ENCODE measurements around the gene SCUBE2.

The SCUBE2 gene

DNA sequence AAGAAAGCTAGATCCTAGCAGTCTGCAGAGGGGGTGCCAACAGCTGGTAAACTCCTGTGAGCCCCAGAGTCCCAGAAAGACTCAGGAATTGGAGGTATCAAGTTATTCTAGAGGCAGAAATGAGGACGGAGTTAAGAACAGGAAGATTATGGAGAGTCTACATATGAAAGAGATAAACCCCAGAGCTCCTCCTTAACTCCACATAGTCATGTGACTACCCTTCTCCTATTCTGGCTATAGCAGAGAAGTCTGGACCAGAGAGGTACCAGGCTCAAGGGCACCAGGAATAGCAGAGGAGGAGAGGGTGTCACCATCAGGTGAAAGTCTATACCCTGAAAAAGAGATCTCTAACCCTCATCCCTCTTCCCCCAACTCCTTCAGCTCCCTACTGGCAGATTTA, 29.6 kb downstream of the SCUBE2 start:
- Histone ChIP-seq H2BK12ac (ENCODE audit: low read length in 2 of 2) (no peak overlapping the region), H2BK120ac (ENCODE audit: low read depth, low read length) (no peak overlapping the region), H2AFZ (ENCODE audit: low read depth, low read length) (no peak overlapping the region), H4K8ac (ENCODE audit: low read length) (no peak overlapping the region), H3K4me2 (ENCODE audit: low read length, poor library complexity, severe bottlenecking) (no peak overlapping the region), H2BK5ac (ENCODE audit: low read depth, low read length, poor library complexity, severe bottlenecking) (no peak overlapping the region), H2BK15ac (ENCODE audit: low read depth, poor library complexity, severe bottlenecking) (no peak overlapping the region), H3K27ac (ENCODE audit: low read length, poor library complexity, severe bottlenecking) (no peak overlapping the region), H4K91ac (ENCODE audit: low read length) (no peak overlapping the region), H3K4me1 (ENCODE audit: control insufficient read depth, insufficient read depth, low read depth, low read length) (peaks cover 8% of the 10 kb centered on the region), H3K27me3 (ENCODE audit: control insufficient read depth in 1 of 2, insufficient read depth in 1 of 2, low read length in 2 of 2) (no peaks in the 10 kb centered on the region), H3K79me1 (replicated peaks; ENCODE audit: low read length, poor library complexity, severe bottlenecking) (no peaks in the 10 kb centered on the region), H3K36me3 (ENCODE audit: control insufficient read depth in 1 of 2, insufficient read depth in 2 of 2, low read depth in 1 of 2, low read length in 2 of 2) (peaks cover 0 to 6% of the 10 kb centered on the region in 2 experiments), H3K23ac (ENCODE audit: low read length in 2 of 2) (no peak overlapping the region), H3K14ac (ENCODE audit: low read length in 2 of 2) (no peak overlapping the region), H2AK5ac (ENCODE audit: low read length, severe bottlenecking) (no peak overlapping the region), H3K4me3 (ENCODE audit: insufficient read depth in 1 of 2, low read depth in 1 of 2, low read length in 2 of 2) (no peak overlapping the region), H3K4ac (ENCODE audit: low read depth in 1 of 2, low read length in 2 of 2) (no peak overlapping the region), H3K9me3 (ENCODE audit: control insufficient read depth, low read length) (no peaks in the 10 kb centered on the region), H3K18ac (ENCODE audit: low read depth in 1 of 2, low read length in 2 of 2) (no peak overlapping the region), H3K9ac (ENCODE audit: low read length) (no peak overlapping the region)
- DNase-seq: no peak
- no CpG with 5 or more reads among the region's 1 CpG for WGBS

GRCh38 chr11:9060700-9061111, 30.7 kb downstream of the SCUBE2 start:
- Histone ChIP-seq H2BK15ac (ENCODE audit: low read depth, poor library complexity, severe bottlenecking) (no peak overlapping the region), H3K27ac (ENCODE audit: low read length, poor library complexity, severe bottlenecking) (no peak overlapping the region), H2BK12ac (ENCODE audit: low read length in 2 of 2) (no peak overlapping the region), H4K91ac (ENCODE audit: low read length) (no peak overlapping the region), H3K23ac (ENCODE audit: low read length in 2 of 2) (no peak overlapping the region), H3K4me1 (ENCODE audit: control insufficient read depth, insufficient read depth, low read depth, low read length) (peaks cover 2% of the 10 kb centered on the region), H3K36me3 (ENCODE audit: control insufficient read depth in 1 of 2, insufficient read depth in 2 of 2, low read depth in 1 of 2, low read length in 2 of 2) (peaks cover 0 to 6% of the 10 kb centered on the region in 2 experiments), H3K79me1 (replicated peaks; ENCODE audit: low read length, poor library complexity, severe bottlenecking) (no peaks in the 10 kb centered on the region), H2BK120ac (ENCODE audit: low read depth, low read length) (no peak overlapping the region), H2AK5ac (ENCODE audit: low read length, severe bottlenecking) (no peak overlapping the region), H3K4ac (ENCODE audit: low read depth in 1 of 2, low read length in 2 of 2) (no peak overlapping the region), H4K8ac (ENCODE audit: low read length) (no peak overlapping the region), H3K14ac (ENCODE audit: low read length in 2 of 2) (no peak overlapping the region), H2BK5ac (ENCODE audit: low read depth, low read length, poor library complexity, severe bottlenecking) (no peak overlapping the region), H3K27me3 (ENCODE audit: control insufficient read depth in 1 of 2, insufficient read depth in 1 of 2, low read length in 2 of 2) (no peaks in the 10 kb centered on the region), H3K4me2 (ENCODE audit: low read length, poor library complexity, severe bottlenecking) (no peak overlapping the region), H3K9me3 (ENCODE audit: control insufficient read depth, low read length) (no peaks in the 10 kb centered on the region), H3K18ac (ENCODE audit: low read depth in 1 of 2, low read length in 2 of 2) (no peak overlapping the region), H2AFZ (ENCODE audit: low read depth, low read length) (no peak overlapping the region), H3K9ac (ENCODE audit: low read length) (no peak overlapping the region), H3K4me3 (ENCODE audit: insufficient read depth in 1 of 2, low read depth in 1 of 2, low read length in 2 of 2) (no peak overlapping the region)
- 94% methylated on average over 3 of the region's 4 CpGs for WGBS
- DNase-seq: no peak

DNA sequence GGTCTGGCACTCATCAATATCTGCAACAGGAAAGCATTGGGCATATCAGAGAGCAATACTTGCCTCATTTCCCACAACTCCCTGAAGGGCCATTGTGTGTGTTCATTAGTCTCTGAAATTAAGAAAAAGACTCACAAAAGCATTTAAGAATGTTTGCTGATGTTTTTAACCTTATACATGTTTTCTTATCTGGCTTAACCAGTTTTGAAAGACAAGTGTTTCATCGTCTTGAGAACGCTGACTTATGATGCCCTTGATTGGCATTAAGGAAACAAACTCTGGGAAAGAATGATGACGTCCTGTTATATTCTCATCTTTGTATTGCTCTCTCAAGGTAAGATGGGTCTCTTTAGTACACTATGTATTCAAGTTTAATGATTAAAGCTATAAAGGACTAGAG, 32.0 kb downstream of the SCUBE2 start:
- Histone ChIP-seq H3K18ac (ENCODE audit: low read depth in 1 of 2, low read length in 2 of 2) (no peak overlapping the region), H4K8ac (ENCODE audit: low read length) (no peak overlapping the region), H3K27ac (ENCODE audit: low read length, poor library complexity, severe bottlenecking) (no peak overlapping the region), H2BK120ac (ENCODE audit: low read depth, low read length) (no peak overlapping the region), H3K9ac (ENCODE audit: low read length) (no peak overlapping the region), H3K4me2 (ENCODE audit: low read length, poor library complexity, severe bottlenecking) (no peak overlapping the region), H3K4ac (ENCODE audit: low read depth in 1 of 2, low read length in 2 of 2) (no peak overlapping the region), H2BK15ac (ENCODE audit: low read depth, poor library complexity, severe bottlenecking) (no peak overlapping the region), H2AFZ (ENCODE audit: low read depth, low read length) (no peak overlapping the region), H3K36me3 (ENCODE audit: control insufficient read depth in 1 of 2, insufficient read depth in 2 of 2, low read depth in 1 of 2, low read length in 2 of 2) (peaks cover 0 to 6% of the 10 kb centered on the region in 2 experiments), H3K4me3 (ENCODE audit: insufficient read depth in 1 of 2, low read depth in 1 of 2, low read length in 2 of 2) (no peak overlapping the region), H3K79me1 (replicated peaks; ENCODE audit: low read length, poor library complexity, severe bottlenecking) (no peaks in the 10 kb centered on the region), H2BK5ac (ENCODE audit: low read depth, low read length, poor library complexity, severe bottlenecking) (no peak overlapping the region), H4K91ac (ENCODE audit: low read length) (no peak overlapping the region), H3K14ac (ENCODE audit: low read length in 2 of 2) (no peak overlapping the region), H3K4me1 (ENCODE audit: control insufficient read depth, insufficient read depth, low read depth, low read length) (no peaks in the 10 kb centered on the region), H3K23ac (ENCODE audit: low read length in 2 of 2) (no peak overlapping the region), H2BK12ac (ENCODE audit: low read length in 2 of 2) (no peak overlapping the region), H3K27me3 (ENCODE audit: control insufficient read depth in 1 of 2, insufficient read depth in 1 of 2, low read length in 2 of 2) (no peaks in the 10 kb centered on the region), H2AK5ac (ENCODE audit: low read length, severe bottlenecking) (no peak overlapping the region), H3K9me3 (ENCODE audit: control insufficient read depth, low read length) (no peaks in the 10 kb centered on the region)
- no peak for DNase-seq
- 93% methylated on average over 2 of the region's 3 CpGs for WGBS

DNA sequence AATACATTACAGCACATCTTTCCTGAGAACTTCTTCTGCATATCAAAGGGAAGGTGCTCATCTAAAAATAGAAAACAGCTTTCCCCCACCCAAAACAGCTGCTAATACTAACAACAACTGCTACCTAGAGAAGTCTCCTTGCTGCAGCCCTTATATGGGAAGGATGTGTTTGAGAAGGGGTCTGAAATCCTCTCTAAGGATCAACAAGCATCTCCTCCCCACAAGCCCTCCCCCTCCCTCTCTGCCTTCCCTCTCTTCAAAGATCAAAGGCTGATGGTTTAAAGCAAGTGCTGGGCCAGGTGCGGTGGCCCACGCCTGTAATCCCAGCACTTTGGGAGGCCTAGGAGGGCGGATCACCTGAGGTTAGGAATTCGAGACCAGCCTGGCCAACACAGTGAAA, 33.5 kb downstream of the SCUBE2 start:
- Histone ChIP-seq H3K4me2 (ENCODE audit: low read length, poor library complexity, severe bottlenecking) (no peak overlapping the region), H2AFZ (ENCODE audit: low read depth, low read length) (no peak overlapping the region), H3K4ac (ENCODE audit: low read depth in 1 of 2, low read length in 2 of 2) (no peak overlapping the region), H3K79me1 (replicated peaks; ENCODE audit: low read length, poor library complexity, severe bottlenecking) (no peaks in the 10 kb centered on the region), H3K27me3 (ENCODE audit: control insufficient read depth in 1 of 2, insufficient read depth in 1 of 2, low read length in 2 of 2) (no peaks in the 10 kb centered on the region), H2BK12ac (ENCODE audit: low read length in 2 of 2) (no peak overlapping the region), H3K14ac (ENCODE audit: low read length in 2 of 2) (no peak overlapping the region), H3K4me1 (ENCODE audit: control insufficient read depth, insufficient read depth, low read depth, low read length) (peaks cover 7% of the 10 kb centered on the region), H4K91ac (ENCODE audit: low read length) (no peak overlapping the region), H2BK120ac (ENCODE audit: low read depth, low read length) (no peak overlapping the region), H2BK15ac (ENCODE audit: low read depth, poor library complexity, severe bottlenecking) (no peak overlapping the region), H4K8ac (ENCODE audit: low read length) (no peak overlapping the region), H3K9ac (ENCODE audit: low read length) (no peak overlapping the region), H3K9me3 (ENCODE audit: control insufficient read depth, low read length) (no peaks in the 10 kb centered on the region), H3K36me3 (ENCODE audit: control insufficient read depth in 1 of 2, insufficient read depth in 2 of 2, low read depth in 1 of 2, low read length in 2 of 2) (peaks cover 0 to 6% of the 10 kb centered on the region in 2 experiments), H3K18ac (ENCODE audit: low read depth in 1 of 2, low read length in 2 of 2) (no peak overlapping the region), H3K23ac (ENCODE audit: low read length in 2 of 2) (no peak overlapping the region), H2AK5ac (ENCODE audit: low read length, severe bottlenecking) (no peak overlapping the region), H3K27ac (ENCODE audit: low read length, poor library complexity, severe bottlenecking) (no peak overlapping the region), H2BK5ac (ENCODE audit: low read depth, low read length, poor library complexity, severe bottlenecking) (no peak overlapping the region), H3K4me3 (ENCODE audit: insufficient read depth in 1 of 2, low read depth in 1 of 2, low read length in 2 of 2) (no peak overlapping the region)
- no peak for DNase-seq
- 81% methylated on average over 4 of the region's 4 CpGs for WGBS

All from mesenchymal stem cell (in vitro differentiated cells and primary cell).